ENCODE results near the gene CROCC2. TPM values are rescaled to one million over a fixed set of nuclear protein-coding genes. Genes with fewer than 3 reads are reported as not detected.

The CROCC2 gene
- total RNA-seq, 1 donor from 2014 or later, result 2.9 TPM

DNA sequence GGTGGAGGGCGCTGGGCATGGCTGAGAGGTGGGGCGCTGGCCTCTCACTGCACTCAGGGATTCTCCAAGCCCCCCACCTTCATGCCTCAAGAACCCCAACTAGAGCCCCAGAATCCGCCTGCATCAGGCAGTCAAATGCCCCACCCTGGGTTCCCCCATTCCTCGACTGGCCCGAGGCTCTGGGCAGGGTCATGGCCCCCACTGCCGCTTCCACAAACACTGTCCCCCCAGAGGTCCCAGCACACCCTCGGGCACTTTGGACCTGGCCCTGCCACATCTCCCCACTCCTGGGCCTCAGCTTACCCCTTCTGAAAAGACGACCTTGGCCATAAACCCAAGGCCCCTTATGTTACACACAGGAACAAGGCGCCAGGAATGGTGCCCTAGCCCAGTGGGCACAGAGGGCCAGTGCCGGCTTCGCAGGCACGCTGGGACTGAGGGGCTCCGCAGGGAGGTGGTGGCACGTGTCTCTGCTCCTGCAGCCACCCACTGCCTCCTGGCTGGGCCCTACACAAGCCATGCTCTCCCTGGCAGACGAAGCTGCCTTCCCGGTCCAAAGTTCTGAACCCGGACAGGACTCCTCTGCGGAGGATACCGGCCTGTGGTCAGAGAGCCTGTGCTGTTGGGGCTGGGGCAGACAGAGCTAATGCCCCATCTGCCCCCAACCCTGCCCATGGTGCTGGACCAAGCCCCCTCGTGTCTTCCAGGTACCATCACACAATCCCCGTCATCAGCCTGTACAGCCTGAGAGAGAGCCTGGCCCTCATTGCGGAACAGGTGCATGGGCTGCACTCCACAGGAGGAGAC, 30.7 kb upstream of the CROCC2 start:
- H3K9me3 ChIP-seq, result no peaks in the 10 kb centered on the region
- no peak for DNase-seq (ENCODE audit: low spot score in 2 of 2)
- H3K36me3 ChIP-seq, result no peaks in the 10 kb centered on the region
- intact Hi-C loops (cut with DNase I), result no loop called here
- no peaks in the 10 kb centered on the region for H3K27me3 ChIP-seq
- no peak overlapping the region for H3K4me3 ChIP-seq
- H3K4me1 ChIP-seq, result no peaks in the 10 kb centered on the region
- H3K27ac ChIP-seq, result no peak overlapping the region
- no peak for TF ChIP-seq CTCF (IDR thresholded peaks at IDR 0.05)

DNA sequence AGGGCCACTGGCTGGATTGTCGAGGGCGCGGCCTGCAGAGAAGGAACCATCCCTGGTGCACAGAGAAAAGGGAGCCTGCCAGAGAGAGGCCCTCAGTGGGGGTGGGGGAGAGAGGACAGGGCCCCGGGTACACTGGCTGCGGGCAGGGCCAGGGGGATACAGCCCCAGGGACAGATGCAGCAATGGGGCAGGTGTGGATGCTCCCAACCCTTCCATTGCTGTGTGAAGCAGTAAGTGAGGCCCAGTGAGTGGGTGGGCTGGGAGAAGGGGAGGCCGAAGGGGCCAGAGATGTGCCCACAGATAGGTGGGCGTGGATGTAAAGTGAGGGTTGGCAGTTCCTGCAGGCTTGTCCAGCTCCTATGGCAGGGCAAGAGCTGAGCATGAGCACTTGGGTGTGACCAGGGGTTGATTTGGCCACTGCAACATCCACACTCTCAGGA, 30.1 kb upstream of the CROCC2 start:
- no peaks in the 10 kb centered on the region for H3K27me3 ChIP-seq
- no peak overlapping the region for H3K4me3 ChIP-seq
- H3K4me1 ChIP-seq, result no peaks in the 10 kb centered on the region
- no peak for DNase-seq (ENCODE audit: low spot score in 2 of 2)
- intact Hi-C loops (cut with DNase I), result no loop called here
- no peak for TF ChIP-seq CTCF (IDR thresholded peaks at IDR 0.05)
- H3K36me3 ChIP-seq, result no peaks in the 10 kb centered on the region
- no peak overlapping the region for H3K27ac ChIP-seq
- H3K9me3 ChIP-seq, result no peaks in the 10 kb centered on the region

- no peak overlapping the region for H3K4me3 ChIP-seq
- H3K27me3 ChIP-seq, result no peaks in the 10 kb centered on the region
- H3K9me3 ChIP-seq, result no peaks in the 10 kb centered on the region
- H3K27ac ChIP-seq, result no peak overlapping the region
- H3K4me1 ChIP-seq, result no peaks in the 10 kb centered on the region
- no peak for TF ChIP-seq CTCF (IDR thresholded peaks at IDR 0.05)
- no peak for DNase-seq (ENCODE audit: low spot score in 2 of 2)
- H3K36me3 ChIP-seq, result no peaks in the 10 kb centered on the region
- intact Hi-C loops (cut with DNase I), result no loop called here
Observed at GRCh38 chr2:240876475-240877251, 29.5 kb upstream of the CROCC2 start.

- intact Hi-C loops (cut with DNase I), result no loop called here
- Histone ChIP-seq H3K36me3 (no peaks in the 10 kb centered on the region), H3K4me3 (no peak overlapping the region), H3K27me3 (no peaks in the 10 kb centered on the region), H3K27ac (no peak overlapping the region), H3K9me3 (no peaks in the 10 kb centered on the region), H3K4me1 (no peaks in the 10 kb centered on the region)
- no peak for DNase-seq (ENCODE audit: low spot score in 2 of 2)
- TF ChIP-seq CTCF (IDR thresholded peaks at IDR 0.05), result no peak
Observed at GRCh38 chr2:240877460-240878340, 28.4 kb upstream of the CROCC2 start.

DNA sequence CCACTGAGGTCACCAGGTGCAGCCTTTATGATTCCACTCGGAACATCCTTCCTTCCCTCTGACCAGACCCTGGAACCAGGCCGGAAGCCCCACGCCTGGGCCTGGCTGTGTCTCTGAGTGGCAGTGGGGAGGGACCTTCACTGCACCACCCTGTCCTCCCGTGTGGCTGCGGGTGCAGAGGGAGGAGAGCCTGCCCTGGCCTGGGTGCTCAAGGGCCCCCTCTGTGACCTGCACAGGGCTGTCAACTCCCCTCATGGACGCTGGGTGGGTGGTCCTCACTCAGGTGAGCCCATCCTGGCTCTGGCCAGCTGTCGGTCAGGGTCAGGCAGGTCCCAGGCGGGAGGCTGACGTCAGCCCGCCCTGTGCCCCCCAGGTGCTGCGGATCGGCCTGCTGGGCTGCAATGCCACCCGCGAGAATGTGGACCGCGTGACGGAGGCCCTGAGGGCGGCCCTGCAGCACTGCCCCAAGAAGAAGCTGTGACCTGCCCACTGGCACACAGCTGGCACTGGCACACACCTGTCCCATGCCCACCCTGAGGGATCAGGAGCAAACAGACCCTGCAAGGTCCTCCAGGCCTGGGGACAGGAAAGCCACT, 27.7 kb upstream of the CROCC2 start:
- DNase-seq (ENCODE audit: low spot score in 2 of 2), result no peak
- Histone ChIP-seq H3K36me3 (no peaks in the 10 kb centered on the region), H3K4me3 (no peak overlapping the region), H3K27me3 (no peaks in the 10 kb centered on the region), H3K4me1 (no peaks in the 10 kb centered on the region), H3K27ac (no peak overlapping the region), H3K9me3 (no peaks in the 10 kb centered on the region)
- intact Hi-C loops (cut with DNase I), result no loop called here
- TF ChIP-seq CTCF (IDR thresholded peaks at IDR 0.05), result no peak

Measured in ascending aorta (tissue), 2 donors.